HepG2 (cell line): Measurements from ENCODE around the gene MPPE1. TPM values are rescaled to one million over a fixed set of nuclear protein-coding genes. Genes with fewer than 3 reads are reported as not detected.

Source experiments
- MBD4 ChIP-seq: IDR thresholded peaks from 2 replicates; pipeline ENCODE4 v1.6.1; 2012; ENCODE audit warnings: low read length, inconsistent platforms, borderline replicate concordance
- NPAS2 ChIP-seq: sonication (generic); formaldehyde crosslinking; IDR thresholded peaks from 2 replicates; pipeline ENCODE4 v1.8.0; 2022; ENCODE audit warnings: mild to moderate bottlenecking, missing genetic modification reagents, borderline replicate concordance
- RFX3 ChIP-seq: IDR thresholded peaks from 2 replicates; pipeline ENCODE4 v1.6.1; 2016; ENCODE audit warnings: missing biosample characterization, missing genetic modification reagents
- ZBTB7A ChIP-seq: sonication (generic); formaldehyde crosslinking; IDR thresholded peaks from 2 replicates; pipeline ENCODE4 v1.8.0; 2022; ENCODE audit warnings: mild to moderate bottlenecking, missing genetic modification reagents
- ZNF562 ChIP-seq: sonication (generic); formaldehyde crosslinking; IDR thresholded peaks from 2 replicates; pipeline ENCODE4 v1.8.0; 2022; ENCODE audit warnings: missing genetic modification reagents, borderline replicate concordance
- polyA plus RNA-seq, 8 experiments: library from polyadenylated mRNA; depleted of rRNA in 3 of 8; stranded (reverse) in 7 of 8; unstranded in 1 of 8; fragments of >200 nt; fragmentation: Illumina TruSeq in 4 of 8; extraction: Trizol in 4 of 8; gene quantifications; 2 replicates each; pipeline versions ENCODE4 v1.2.1 to v1.2.3, GENCODE V29; 2011 to 2016; ENCODE audit warnings: low read depth in 4 of 8, missing spikeins in 1 of 8, mixed read lengths in 1 of 8; ENCODE audit not compliant: insufficient read depth in 1 of 8
- total RNA-seq, 5 experiments: library from RNA; depleted of rRNA; stranded (reverse); fragments of >200 nt; fragmentation: Illumina TruSeq; extraction: Trizol; gene quantifications; 2 replicates each; pipeline ENCODE4 v1.2.3, GENCODE V29; 2016; ENCODE audit warnings: low read depth in 1 of 5
- TF ChIP-seq, protein P1 (sequence below): sonication (generic); formaldehyde crosslinking; IDR thresholded peaks from 2 replicates; pipeline ENCODE4 v1.5.0; 2020; ENCODE audit warnings: mild to moderate bottlenecking, missing genetic modification reagents
- TF ChIP-seq, protein P2 (sequence below): sonication (generic); formaldehyde crosslinking; IDR thresholded peaks from 2 replicates; pipeline ENCODE4 v1.5.1; 2020; ENCODE audit warnings: missing genetic modification reagents, mild to moderate bottlenecking, borderline replicate concordance
- TF ChIP-seq, protein P3 (sequence below): sonication (generic); formaldehyde crosslinking; IDR thresholded peaks from 2 replicates; pipeline ENCODE4 v1.8.0; 2022; ENCODE audit warnings: mild to moderate bottlenecking, missing genetic modification reagents; ENCODE audit not compliant: insufficient replicate concordance
- TF ChIP-seq, protein P4 (sequence below): sonication (generic); formaldehyde crosslinking; IDR thresholded peaks from 2 replicates; pipeline ENCODE4 v1.5.0; 2020; ENCODE audit warnings: mild to moderate bottlenecking, missing genetic modification reagents
- TF ChIP-seq, protein P5 (sequence below): sonication (generic); formaldehyde crosslinking; IDR thresholded peaks from 2 replicates; pipeline ENCODE4 v1.4.0; 2020; ENCODE audit warnings: missing genetic modification reagents
- TF ChIP-seq, protein P6 (sequence below): sonication (generic); formaldehyde crosslinking; IDR thresholded peaks from 2 replicates; pipeline ENCODE4 v1.5.0; 2020; ENCODE audit warnings: missing genetic modification reagents, mild to moderate bottlenecking, borderline replicate concordance
- TF ChIP-seq, protein P7 (sequence below): sonication (generic); formaldehyde crosslinking; IDR thresholded peaks from 2 replicates; pipeline ENCODE4 v1.4.0; 2020; ENCODE audit warnings: missing genetic modification reagents

MPPE1 gene
- total and polyA plus RNA-seq, 2 of the 13 experiments (the other 11 are each of a cell fraction or from before 2014, with no cell fraction given) = 9.6 to 11.9 TPM

DNA sequence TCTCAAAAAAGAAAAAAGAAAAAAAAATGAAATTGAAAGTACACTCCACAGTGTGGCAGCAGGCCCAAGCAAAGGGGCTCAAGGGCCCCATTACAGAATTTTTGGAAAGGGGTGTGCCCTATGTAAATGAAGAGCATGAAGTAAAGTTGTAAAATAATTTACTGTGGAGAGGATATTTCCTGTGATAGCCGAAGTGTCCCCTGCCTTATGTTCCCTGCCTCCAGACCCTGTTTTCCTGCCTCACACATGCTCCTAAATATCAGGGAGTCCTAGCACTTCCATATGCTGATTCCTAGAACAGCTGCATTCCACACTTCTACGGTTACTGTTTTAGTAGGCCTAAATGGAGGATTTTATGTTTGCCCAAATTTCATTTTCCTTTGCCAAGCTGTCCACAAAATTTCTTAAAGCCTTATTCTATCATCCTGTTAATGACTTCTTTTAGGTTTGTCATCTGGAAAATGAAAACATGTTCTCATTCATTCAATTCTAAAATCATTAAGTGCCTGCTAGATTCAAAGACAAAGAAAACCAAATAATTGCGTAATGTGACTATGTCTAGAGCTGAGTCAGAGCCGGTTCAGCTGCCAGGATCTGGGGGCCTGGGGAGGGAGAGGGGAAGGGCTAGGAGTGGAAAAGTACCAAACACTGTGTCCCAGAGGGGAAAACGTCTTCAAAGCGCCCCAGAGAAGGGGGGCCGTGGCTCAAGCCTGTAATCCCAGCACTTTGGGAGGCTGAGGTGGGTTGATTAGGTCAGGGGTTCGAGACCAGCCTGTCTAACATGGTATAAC, 47.3 kb upstream of the MPPE1 start (continued):
- TF ChIP-seq, protein P1, sequence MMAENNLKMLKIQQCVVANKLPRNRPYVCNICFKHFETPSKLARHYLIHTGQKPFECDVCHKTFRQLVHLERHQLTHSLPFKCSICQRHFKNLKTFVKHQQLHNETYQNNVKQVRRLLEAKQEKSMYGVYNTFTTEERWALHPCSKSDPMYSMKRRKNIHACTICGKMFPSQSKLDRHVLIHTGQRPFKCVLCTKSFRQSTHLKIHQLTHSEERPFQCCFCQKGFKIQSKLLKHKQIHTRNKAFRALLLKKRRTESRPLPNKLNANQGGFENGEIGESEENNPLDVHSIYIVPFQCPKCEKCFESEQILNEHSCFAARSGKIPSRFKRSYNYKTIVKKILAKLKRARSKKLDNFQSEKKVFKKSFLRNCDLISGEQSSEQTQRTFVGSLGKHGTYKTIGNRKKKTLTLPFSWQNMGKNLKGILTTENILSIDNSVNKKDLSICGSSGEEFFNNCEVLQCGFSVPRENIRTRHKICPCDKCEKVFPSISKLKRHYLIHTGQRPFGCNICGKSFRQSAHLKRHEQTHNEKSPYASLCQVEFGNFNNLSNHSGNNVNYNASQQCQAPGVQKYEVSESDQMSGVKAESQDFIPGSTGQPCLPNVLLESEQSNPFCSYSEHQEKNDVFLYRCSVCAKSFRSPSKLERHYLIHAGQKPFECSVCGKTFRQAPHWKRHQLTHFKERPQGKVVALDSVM (CRISPR knock-in tag) = no peak
- TF ChIP-seq, protein P2, sequence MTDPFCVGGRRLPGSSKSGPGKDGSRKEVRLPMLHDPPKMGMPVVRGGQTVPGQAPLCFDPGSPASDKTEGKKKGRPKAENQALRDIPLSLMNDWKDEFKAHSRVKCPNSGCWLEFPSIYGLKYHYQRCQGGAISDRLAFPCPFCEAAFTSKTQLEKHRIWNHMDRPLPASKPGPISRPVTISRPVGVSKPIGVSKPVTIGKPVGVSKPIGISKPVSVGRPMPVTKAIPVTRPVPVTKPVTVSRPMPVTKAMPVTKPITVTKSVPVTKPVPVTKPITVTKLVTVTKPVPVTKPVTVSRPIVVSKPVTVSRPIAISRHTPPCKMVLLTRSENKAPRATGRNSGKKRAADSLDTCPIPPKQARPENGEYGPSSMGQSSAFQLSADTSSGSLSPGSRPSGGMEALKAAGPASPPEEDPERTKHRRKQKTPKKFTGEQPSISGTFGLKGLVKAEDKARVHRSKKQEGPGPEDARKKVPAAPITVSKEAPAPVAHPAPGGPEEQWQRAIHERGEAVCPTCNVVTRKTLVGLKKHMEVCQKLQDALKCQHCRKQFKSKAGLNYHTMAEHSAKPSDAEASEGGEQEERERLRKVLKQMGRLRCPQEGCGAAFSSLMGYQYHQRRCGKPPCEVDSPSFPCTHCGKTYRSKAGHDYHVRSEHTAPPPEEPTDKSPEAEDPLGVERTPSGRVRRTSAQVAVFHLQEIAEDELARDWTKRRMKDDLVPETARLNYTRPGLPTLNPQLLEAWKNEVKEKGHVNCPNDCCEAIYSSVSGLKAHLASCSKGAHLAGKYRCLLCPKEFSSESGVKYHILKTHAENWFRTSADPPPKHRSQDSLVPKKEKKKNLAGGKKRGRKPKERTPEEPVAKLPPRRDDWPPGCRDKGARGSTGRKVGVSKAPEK (CRISPR knock-in tag) = no peak
- TF ChIP-seq RFX3 (no peak), ZBTB7A (CRISPR knock-in tag) (no peak), NPAS2 (CRISPR knock-in tag) (no peak), ZNF562 (no peak), MBD4 (no peak)
- TF ChIP-seq, protein P3, sequence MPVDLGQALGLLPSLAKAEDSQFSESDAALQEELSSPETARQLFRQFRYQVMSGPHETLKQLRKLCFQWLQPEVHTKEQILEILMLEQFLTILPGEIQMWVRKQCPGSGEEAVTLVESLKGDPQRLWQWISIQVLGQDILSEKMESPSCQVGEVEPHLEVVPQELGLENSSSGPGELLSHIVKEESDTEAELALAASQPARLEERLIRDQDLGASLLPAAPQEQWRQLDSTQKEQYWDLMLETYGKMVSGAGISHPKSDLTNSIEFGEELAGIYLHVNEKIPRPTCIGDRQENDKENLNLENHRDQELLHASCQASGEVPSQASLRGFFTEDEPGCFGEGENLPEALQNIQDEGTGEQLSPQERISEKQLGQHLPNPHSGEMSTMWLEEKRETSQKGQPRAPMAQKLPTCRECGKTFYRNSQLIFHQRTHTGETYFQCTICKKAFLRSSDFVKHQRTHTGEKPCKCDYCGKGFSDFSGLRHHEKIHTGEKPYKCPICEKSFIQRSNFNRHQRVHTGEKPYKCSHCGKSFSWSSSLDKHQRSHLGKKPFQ = peak; percentile 42
- TF ChIP-seq, protein P4, sequence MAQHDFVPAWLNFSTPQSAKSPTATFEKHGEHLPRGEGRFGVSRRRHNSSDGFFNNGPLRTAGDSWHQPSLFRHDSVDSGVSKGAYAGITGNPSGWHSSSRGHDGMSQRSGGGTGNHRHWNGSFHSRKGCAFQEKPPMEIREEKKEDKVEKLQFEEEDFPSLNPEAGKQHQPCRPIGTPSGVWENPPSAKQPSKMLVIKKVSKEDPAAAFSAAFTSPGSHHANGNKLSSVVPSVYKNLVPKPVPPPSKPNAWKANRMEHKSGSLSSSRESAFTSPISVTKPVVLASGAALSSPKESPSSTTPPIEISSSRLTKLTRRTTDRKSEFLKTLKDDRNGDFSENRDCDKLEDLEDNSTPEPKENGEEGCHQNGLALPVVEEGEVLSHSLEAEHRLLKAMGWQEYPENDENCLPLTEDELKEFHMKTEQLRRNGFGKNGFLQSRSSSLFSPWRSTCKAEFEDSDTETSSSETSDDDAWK = no peak
- TF ChIP-seq, protein P5, sequence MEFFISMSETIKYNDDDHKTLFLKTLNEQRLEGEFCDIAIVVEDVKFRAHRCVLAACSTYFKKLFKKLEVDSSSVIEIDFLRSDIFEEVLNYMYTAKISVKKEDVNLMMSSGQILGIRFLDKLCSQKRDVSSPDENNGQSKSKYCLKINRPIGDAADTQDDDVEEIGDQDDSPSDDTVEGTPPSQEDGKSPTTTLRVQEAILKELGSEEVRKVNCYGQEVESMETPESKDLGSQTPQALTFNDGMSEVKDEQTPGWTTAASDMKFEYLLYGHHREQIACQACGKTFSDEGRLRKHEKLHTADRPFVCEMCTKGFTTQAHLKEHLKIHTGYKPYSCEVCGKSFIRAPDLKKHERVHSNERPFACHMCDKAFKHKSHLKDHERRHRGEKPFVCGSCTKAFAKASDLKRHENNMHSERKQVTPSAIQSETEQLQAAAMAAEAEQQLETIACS = no peak
- TF ChIP-seq, protein P6, sequence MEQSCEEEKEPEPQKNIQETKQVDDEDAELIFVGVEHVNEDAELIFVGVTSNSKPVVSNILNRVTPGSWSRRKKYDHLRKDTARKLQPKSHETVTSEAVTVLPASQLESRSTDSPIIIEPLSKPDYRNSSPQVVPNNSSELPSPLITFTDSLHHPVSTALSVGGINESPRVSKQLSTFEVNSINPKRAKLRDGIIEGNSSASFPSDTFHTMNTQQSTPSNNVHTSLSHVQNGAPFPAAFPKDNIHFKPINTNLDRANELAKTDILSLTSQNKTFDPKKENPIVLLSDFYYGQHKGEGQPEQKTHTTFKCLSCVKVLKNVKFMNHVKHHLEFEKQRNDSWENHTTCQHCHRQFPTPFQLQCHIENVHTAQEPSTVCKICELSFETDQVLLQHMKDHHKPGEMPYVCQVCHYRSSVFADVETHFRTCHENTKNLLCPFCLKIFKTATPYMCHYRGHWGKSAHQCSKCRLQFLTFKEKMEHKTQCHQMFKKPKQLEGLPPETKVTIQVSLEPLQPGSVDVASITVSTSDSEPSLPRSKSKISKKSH (CRISPR knock-in tag) = no peak
- TF ChIP-seq, protein P7, sequence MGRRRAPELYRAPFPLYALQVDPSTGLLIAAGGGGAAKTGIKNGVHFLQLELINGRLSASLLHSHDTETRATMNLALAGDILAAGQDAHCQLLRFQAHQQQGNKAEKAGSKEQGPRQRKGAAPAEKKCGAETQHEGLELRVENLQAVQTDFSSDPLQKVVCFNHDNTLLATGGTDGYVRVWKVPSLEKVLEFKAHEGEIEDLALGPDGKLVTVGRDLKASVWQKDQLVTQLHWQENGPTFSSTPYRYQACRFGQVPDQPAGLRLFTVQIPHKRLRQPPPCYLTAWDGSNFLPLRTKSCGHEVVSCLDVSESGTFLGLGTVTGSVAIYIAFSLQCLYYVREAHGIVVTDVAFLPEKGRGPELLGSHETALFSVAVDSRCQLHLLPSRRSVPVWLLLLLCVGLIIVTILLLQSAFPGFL (CRISPR knock-in tag) = no peak
